Vagina (tissue), 2 donors: ENCODE results near the gene NRL. TPM values are rescaled to one million over a fixed set of nuclear protein-coding genes. Genes with fewer than 3 reads are reported as not detected.
A peak's percentile ranks its signal among the peaks of the same experiment; 100 is the strongest.
"Not testable (repeated sequence)": the region's sequence is repeated elsewhere in the genome, so short reads cannot be mapped to it uniquely, and the experiment has no call there.

Source experiments
- DNase-seq, 2 donors: peaks; one replicate each; pipeline ENCODE4 v3.0.0-alpha.2; 2017; ENCODE audit errors: extremely low spot score in 2 of 2
- H3K27ac ChIP-seq: fragments of 200-600 bp; sonication (generic); one replicate; pipeline ENCODE4 v1.5.1; 2019
- H3K27me3 ChIP-seq: fragments of 200-600 bp; sonication (generic); one replicate; pipeline ENCODE4 v1.5.1; 2019
- H3K36me3 ChIP-seq, 2 donors: fragments of 200-600 bp; sonication (generic); one replicate each; pipeline ENCODE4 v1.5.1; 2017 to 2019
- H3K4me1 ChIP-seq: fragments of 200-600 bp; sonication (generic); one replicate; pipeline ENCODE4 v1.5.1; 2019
- H3K4me3 ChIP-seq, 2 donors: fragments of 200-600 bp; sonication (generic); 1 replicate in 1 of 2; 2 replicates in 1 of 2; pipeline ENCODE4 v1.5.1; 2016 to 2019
- H3K9me3 ChIP-seq: fragments of 200-600 bp; sonication (generic); one replicate; pipeline ENCODE4 v1.5.1; 2019
- CTCF ChIP-seq, 3 experiments: fragments of 450-650 bp in 2 of 3; fragments of 200-600 bp in 1 of 3; sonication (generic) in 1 of 3; IDR thresholded peaks; one replicate each; pipeline ENCODE4 v1.5.1; 2017 to 2019; ENCODE audit warnings: antibody characterized with exemption in 3 of 3, mild to moderate bottlenecking in 2 of 3, moderate library complexity in 2 of 3
- POLR2A ChIP-seq, 2 donors: fragments of 450-650 bp; IDR thresholded peaks; one replicate each; pipeline ENCODE4 v1.6.1; 2017; ENCODE audit warnings: antibody characterized with exemption in 2 of 2, mild to moderate bottlenecking in 2 of 2, moderate library complexity in 2 of 2
- POLR2AphosphoS5 ChIP-seq, 2 donors: sonication (generic); formaldehyde crosslinking; IDR thresholded peaks; one replicate each; pipeline ENCODE4 v1.9.0; 2017; ENCODE audit warnings: antibody characterized with exemption in 2 of 2, mild to moderate bottlenecking in 2 of 2, low read depth in 1 of 2; ENCODE audit not compliant: insufficient read depth in 1 of 2
- intact Hi-C: fragments of 100-400 bp; cut with DNase I; formaldehyde crosslinking; loops from one replicate; pipeline ENCODE4 v1.15.1; 2023
- total RNA-seq: library from RNA; depleted of rRNA; stranded (reverse); fragments of >200 nt; gene quantifications from one replicate; pipeline ENCODE4 v1.2.3, GENCODE V29; 2016

NRL gene
- total RNA-seq, 1 donor from 2014 or later: 1.2 TPM

GRCh38 chr14:24113379-24113800 lies 1.4 kb downstream of the NRL start:
- no peak for TF ChIP-seq POLR2A (IDR thresholded peaks at IDR 0.05)
- peaks cover 0 to 17% of the 10 kb centered on the region in 2 donors for H3K36me3 ChIP-seq
- peak overlapping the region; percentile 98 for H3K27ac ChIP-seq
- no peak for DNase-seq
- no peaks in the 10 kb centered on the region for H3K9me3 ChIP-seq
- intact Hi-C loops: no loop called here
- H3K27me3 ChIP-seq: no peaks in the 10 kb centered on the region
- H3K4me3 ChIP-seq: peak overlapping the region; percentile 84 to 86
- peaks cover 26% of the 10 kb centered on the region for H3K4me1 ChIP-seq

DNA sequence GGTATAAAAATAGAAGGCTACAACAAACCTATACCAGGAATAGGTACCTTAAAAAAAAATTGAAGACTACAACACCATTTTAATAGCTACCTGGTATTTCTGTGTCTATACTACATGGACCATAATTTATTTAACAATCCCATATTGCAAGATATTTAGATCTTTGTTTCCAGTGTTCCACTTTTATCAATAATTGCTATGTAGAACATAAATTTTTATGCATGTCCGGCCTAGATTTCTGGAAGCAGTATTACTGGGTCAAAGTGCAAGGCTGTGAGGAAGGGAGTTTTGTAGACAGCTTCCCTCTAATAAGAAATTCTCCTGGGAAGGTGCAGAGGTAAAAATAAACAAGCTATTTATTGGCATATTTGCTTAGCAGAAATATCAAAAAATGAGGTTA lies 4.2 kb downstream of the NRL start:
- no peak for DNase-seq
- intact Hi-C loops: no loop called here
- no peak for TF ChIP-seq CTCF (IDR thresholded peaks at IDR 0.05)
- H3K27me3 ChIP-seq: no peaks in the 10 kb centered on the region
- peaks cover 10% of the 10 kb centered on the region for H3K4me1 ChIP-seq
- no peaks in the 10 kb centered on the region for H3K9me3 ChIP-seq
- no peaks in the 10 kb centered on the region for H3K36me3 ChIP-seq
- no peak overlapping the region for H3K4me3 ChIP-seq
- H3K27ac ChIP-seq: no peak overlapping the region

- no peaks in the 10 kb centered on the region for H3K9me3 ChIP-seq
- intact Hi-C loops: no loop called here
- H3K27ac ChIP-seq: no peak overlapping the region
- no peaks in the 10 kb centered on the region for H3K36me3 ChIP-seq
- no peaks in the 10 kb centered on the region for H3K27me3 ChIP-seq
- TF ChIP-seq POLR2AphosphoS5 (IDR thresholded peaks at IDR 0.05; ENCODE audit: insufficient read depth in 1 of 2, low read depth in 1 of 2) (no peak), POLR2A (IDR thresholded peaks at IDR 0.05) (no peak), CTCF (IDR thresholded peaks at IDR 0.05) (no peak)
- no peak for DNase-seq
- H3K4me1 ChIP-seq: peaks cover 6% of the 10 kb centered on the region
- no peak overlapping the region for H3K4me3 ChIP-seq
Observed at GRCh38 chr14:24110060-24110459, 4.7 kb downstream of the NRL start.

- no peak overlapping the region for H3K27ac ChIP-seq
- no peak for DNase-seq
- intact Hi-C loops: no loop called here
- no peak for TF ChIP-seq CTCF (IDR thresholded peaks at IDR 0.05)
- no peak for TF ChIP-seq POLR2A (IDR thresholded peaks at IDR 0.05)
- TF ChIP-seq POLR2AphosphoS5 (IDR thresholded peaks at IDR 0.05; ENCODE audit: insufficient read depth in 1 of 2, low read depth in 1 of 2): no peak
- no peaks in the 10 kb centered on the region for H3K36me3 ChIP-seq
- no peak overlapping the region for H3K4me3 ChIP-seq
- no peaks in the 10 kb centered on the region for H3K27me3 ChIP-seq
- no peaks in the 10 kb centered on the region for H3K9me3 ChIP-seq
- H3K4me1 ChIP-seq: peaks cover 3% of the 10 kb centered on the region
Observed at GRCh38 chr14:24108336-24108874, 6.3 kb downstream of the NRL start.

GRCh38 chr14:24106672-24107271 lies 8.0 kb downstream of the NRL start:
- Histone ChIP-seq H3K27me3 (no peaks in the 10 kb centered on the region), H3K9me3 (no peaks in the 10 kb centered on the region), H3K27ac (no peak overlapping the region), H3K36me3 (no peaks in the 10 kb centered on the region), H3K4me3 (no peak overlapping the region), H3K4me1 (no peaks in the 10 kb centered on the region)
- TF ChIP-seq POLR2AphosphoS5 (IDR thresholded peaks at IDR 0.05; ENCODE audit: insufficient read depth in 1 of 2, low read depth in 1 of 2) (no peak), POLR2A (IDR thresholded peaks at IDR 0.05) (no peak), CTCF (IDR thresholded peaks at IDR 0.05) (no peak)
- DNase-seq: no peak
- intact Hi-C loops: no loop called here

DNA sequence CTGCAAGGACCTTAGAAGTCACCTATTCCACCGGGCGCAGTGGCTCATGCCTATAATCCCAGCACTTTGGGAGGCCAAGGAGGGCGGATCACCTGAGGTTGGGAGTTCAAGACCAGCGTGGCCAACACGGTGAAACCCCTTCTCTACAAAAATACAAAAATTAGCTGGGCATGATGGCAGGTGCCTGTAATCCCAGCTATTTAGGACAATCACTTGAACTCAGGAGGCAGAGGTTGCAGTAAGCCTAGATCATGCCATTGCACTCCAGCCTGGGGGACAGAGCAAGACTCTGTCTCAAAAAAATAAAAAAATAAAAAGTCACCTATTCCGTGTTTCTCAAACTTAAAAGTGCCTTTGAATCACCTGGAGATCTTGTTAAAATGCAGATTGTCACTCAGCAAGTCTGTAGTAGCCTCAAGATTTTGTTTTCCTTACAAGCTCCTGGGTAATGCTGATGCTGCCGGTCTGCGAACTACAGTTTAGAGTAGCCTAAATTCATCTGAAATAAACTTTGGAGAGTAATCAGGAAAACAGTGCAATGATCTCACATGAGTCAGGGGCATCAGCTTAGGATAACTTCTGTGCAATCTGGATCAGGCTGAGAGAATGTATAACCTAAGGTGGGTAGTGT lies 9.0 kb downstream of the NRL start:
- DNase-seq, H3K4me1 ChIP-seq, intact Hi-C loops, H3K4me3 ChIP-seq, H3K27ac ChIP-seq, H3K9me3 ChIP-seq, H3K27me3 ChIP-seq, H3K36me3 ChIP-seq: not testable (repeated sequence)
